Activated T-helper 1 cell treated with anti-CD3 and anti-CD28 coated beads, Interleukin-12 subunit alpha, Interleukin-12 subunit beta, Interleukin-2, Interleukin-4 antibody, amounts not matched to agents 30 ng/mL and 10 ng/mL and 1 ng/mL, durations not matched to agents 14 hours and 24 hours and 36 hours (primary cell): ENCODE data around the gene ITGB5. TPM values are rescaled to one million over a fixed set of nuclear protein-coding genes. Genes with fewer than 3 reads are reported as not detected.

Source experiments
- DNase-seq: peaks from one replicate; pipeline ENCODE4 v3.0.0; 2021; ENCODE audit warnings: low spot score
- H3K27ac Mint-ChIP-seq: one replicate; pipeline ENCODE4 v1.8.0; 2021; ENCODE audit warnings: mild to moderate bottlenecking, mixed read lengths
- H3K27me3 Mint-ChIP-seq: one replicate; pipeline ENCODE4 v1.8.0; 2022; ENCODE audit warnings: mild to moderate bottlenecking, moderate library complexity, mixed read lengths; ENCODE audit not compliant: insufficient read depth
- H3K36me3 Mint-ChIP-seq: one replicate; pipeline ENCODE4 v1.8.0; 2021; ENCODE audit warnings: low read depth, mixed read lengths
- H3K4me1 Mint-ChIP-seq: one replicate; pipeline ENCODE4 v1.8.0; 2021; ENCODE audit warnings: low read depth, mixed read lengths
- H3K4me3 Mint-ChIP-seq: one replicate; pipeline ENCODE4 v1.8.0; 2021; ENCODE audit warnings: mild to moderate bottlenecking, moderate library complexity, mixed read lengths
- H3K9me3 Mint-ChIP-seq: one replicate; pipeline ENCODE4 v1.8.0; 2021; ENCODE audit warnings: mixed read lengths
- intact Hi-C: fragments of 100-400 bp; cut with micrococcal nuclease; formaldehyde crosslinking; loops from one replicate; pipeline ENCODE4 v1.15.1; 2024
- total RNA-seq: library from RNA; stranded (reverse); gene quantifications from 2 replicates; pipeline ENCODE4 v1.2.3, GENCODE V29; 2022

Gene ITGB5
- total RNA-seq, 1 donor from 2014 or later: 2.2 TPM

GRCh38 chr3:124767691-124768090 lies 119.5 kb downstream of the ITGB5 start:
- H3K4me3 Mint-ChIP-seq: no peak overlapping the region
- no peak overlapping the region for H3K27ac Mint-ChIP-seq
- H3K27me3 Mint-ChIP-seq: peaks cover 22% of the 10 kb centered on the region
- DNase-seq: no peak
- H3K36me3 Mint-ChIP-seq: no peaks in the 10 kb centered on the region
- no peaks in the 10 kb centered on the region for H3K9me3 Mint-ChIP-seq
- intact Hi-C loops: loop anchor here (10.0 kb wide), 1 partner anchor 437 kb away; no protein-coding TSS in a partner anchor
- H3K4me1 Mint-ChIP-seq: no peaks in the 10 kb centered on the region

DNA sequence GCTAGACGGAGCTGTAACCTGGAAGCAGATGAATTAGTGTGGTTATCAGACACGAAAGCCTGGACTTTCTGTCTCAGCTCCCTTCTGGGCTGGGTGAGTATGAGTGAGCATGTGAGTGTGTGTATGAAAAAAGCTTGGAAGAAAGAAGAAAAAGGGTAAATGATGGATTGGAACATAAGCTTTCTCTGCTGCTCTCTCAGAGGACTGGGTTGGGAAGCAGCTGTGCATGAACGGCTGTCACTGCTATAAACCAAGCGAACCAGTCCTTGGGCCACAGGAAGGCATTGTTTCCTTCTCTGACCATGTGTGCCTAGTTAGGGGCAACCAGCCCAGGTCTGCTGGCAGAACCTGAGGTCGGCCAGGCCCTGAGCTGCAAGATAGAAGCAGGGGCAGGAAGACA lies 119.9 kb downstream of the ITGB5 start:
- H3K4me3 Mint-ChIP-seq: no peak overlapping the region
- H3K27me3 Mint-ChIP-seq: peaks cover 18% of the 10 kb centered on the region
- intact Hi-C loops: loop anchor here (10.0 kb wide), 1 partner anchor 438 kb away; no protein-coding TSS in a partner anchor
- no peaks in the 10 kb centered on the region for H3K36me3 Mint-ChIP-seq
- H3K27ac Mint-ChIP-seq: no peak overlapping the region
- no peak for DNase-seq
- no peaks in the 10 kb centered on the region for H3K4me1 Mint-ChIP-seq
- H3K9me3 Mint-ChIP-seq: no peaks in the 10 kb centered on the region

DNA sequence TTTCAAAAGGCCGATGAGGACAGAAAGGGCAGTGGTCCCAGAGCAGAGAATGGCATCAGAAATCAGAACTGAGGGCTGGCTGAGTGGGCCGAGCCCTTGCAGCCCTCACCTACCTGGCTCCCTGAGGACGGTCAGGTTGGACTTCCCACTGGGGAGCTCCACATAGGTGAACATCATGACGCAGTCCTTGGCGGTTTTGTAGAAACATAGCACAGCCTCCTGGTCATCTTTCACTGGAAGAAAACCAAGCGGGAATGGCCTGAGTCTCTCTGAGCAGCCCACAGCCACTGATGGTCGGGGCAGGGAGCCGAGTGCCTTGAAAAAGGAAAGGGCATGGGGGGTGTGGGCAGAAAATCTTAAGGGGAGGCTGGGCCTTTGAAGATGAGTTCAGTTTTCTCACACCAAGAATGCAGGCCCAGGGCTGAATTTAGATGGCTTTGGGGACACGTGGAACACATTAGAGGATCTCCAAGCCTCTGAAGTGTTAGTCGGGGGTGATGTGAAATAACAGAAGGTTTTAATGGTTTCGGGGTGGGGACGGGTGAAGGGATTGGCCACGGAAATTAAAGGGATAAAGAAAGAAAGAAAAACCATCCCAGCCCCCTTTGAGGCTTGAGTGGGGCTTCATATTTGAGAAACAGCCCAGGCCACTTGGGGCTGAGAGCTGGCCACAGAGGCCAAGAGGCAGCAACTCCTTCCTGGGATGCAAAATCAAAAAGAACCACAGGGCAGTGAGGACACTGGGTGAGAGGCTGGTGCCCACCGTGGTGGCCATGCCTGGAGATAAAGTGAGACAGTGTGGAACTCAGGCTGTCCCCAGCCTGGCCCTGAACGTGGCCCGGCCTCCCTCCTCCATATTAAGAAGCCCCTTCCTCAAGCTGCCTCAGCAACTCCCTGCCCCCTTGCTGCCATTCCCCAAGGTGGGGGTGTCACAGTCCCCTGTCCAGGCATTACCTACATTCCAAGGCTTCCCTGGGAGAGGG lies 120.8 kb downstream of the ITGB5 start:
- H3K9me3 Mint-ChIP-seq: no peaks in the 10 kb centered on the region
- H3K4me3 Mint-ChIP-seq: no peak overlapping the region
- intact Hi-C loops: loop anchor here (10.0 kb wide), 1 partner anchor 438 kb away; no protein-coding TSS in a partner anchor
- no peak for DNase-seq
- H3K27me3 Mint-ChIP-seq: peaks cover 15% of the 10 kb centered on the region
- H3K27ac Mint-ChIP-seq: no peak overlapping the region
- H3K4me1 Mint-ChIP-seq: peaks cover 7% of the 10 kb centered on the region
- no peaks in the 10 kb centered on the region for H3K36me3 Mint-ChIP-seq

- Mint-ChIP-seq H3K4me3 (no peak overlapping the region), H3K4me1 (peaks cover 11% of the 10 kb centered on the region), H3K27me3 (peaks cover 12% of the 10 kb centered on the region), H3K36me3 (no peaks in the 10 kb centered on the region), H3K9me3 (no peaks in the 10 kb centered on the region), H3K27ac (no peak overlapping the region)
- DNase-seq: no peak
- intact Hi-C loops: loop anchor here (10.0 kb wide), 1 partner anchor 439 kb away; no protein-coding TSS in a partner anchor
Measured at GRCh38 chr3:124765197-124765840, 121.8 kb downstream of the ITGB5 start.

GRCh38 chr3:124764746-124765145 lies 122.4 kb downstream of the ITGB5 start:
- Mint-ChIP-seq H3K27me3 (peaks cover 10% of the 10 kb centered on the region), H3K27ac (no peak overlapping the region), H3K4me1 (peaks cover 11% of the 10 kb centered on the region), H3K36me3 (no peaks in the 10 kb centered on the region), H3K4me3 (no peak overlapping the region), H3K9me3 (no peaks in the 10 kb centered on the region)
- intact Hi-C loops: loop anchor here (5.0 to 10.0 kb wide), 2 partner anchors 440 to 833 kb away; partner anchors contain the start of gene OSBPL11
- DNase-seq: no peak

GRCh38 chr3:124763644-124764358 lies 123.4 kb downstream of the ITGB5 start:
- intact Hi-C loops: loop anchor here (5.0 to 10.0 kb wide), 2 partner anchors 441 to 834 kb away; partner anchors contain the start of gene OSBPL11
- H3K36me3 Mint-ChIP-seq: no peaks in the 10 kb centered on the region
- H3K4me1 Mint-ChIP-seq: peaks cover 15% of the 10 kb centered on the region
- no peak overlapping the region for H3K4me3 Mint-ChIP-seq
- H3K27ac Mint-ChIP-seq: no peak overlapping the region
- DNase-seq: no peak
- H3K9me3 Mint-ChIP-seq: no peaks in the 10 kb centered on the region
- H3K27me3 Mint-ChIP-seq: peaks cover 9% of the 10 kb centered on the region

- no peak overlapping the region for H3K4me3 Mint-ChIP-seq
- no peaks in the 10 kb centered on the region for H3K36me3 Mint-ChIP-seq
- no peaks in the 10 kb centered on the region for H3K9me3 Mint-ChIP-seq
- intact Hi-C loops: loop anchor here (5.0 to 10.0 kb wide), 2 partner anchors 442 to 834 kb away; partner anchors contain the start of gene OSBPL11
- peaks cover 8% of the 10 kb centered on the region for H3K27me3 Mint-ChIP-seq
- DNase-seq: no peak
- peaks cover 21% of the 10 kb centered on the region for H3K4me1 Mint-ChIP-seq
- no peak overlapping the region for H3K27ac Mint-ChIP-seq
Measured at GRCh38 chr3:124763206-124763605, 124.0 kb downstream of the ITGB5 start.

DNA sequence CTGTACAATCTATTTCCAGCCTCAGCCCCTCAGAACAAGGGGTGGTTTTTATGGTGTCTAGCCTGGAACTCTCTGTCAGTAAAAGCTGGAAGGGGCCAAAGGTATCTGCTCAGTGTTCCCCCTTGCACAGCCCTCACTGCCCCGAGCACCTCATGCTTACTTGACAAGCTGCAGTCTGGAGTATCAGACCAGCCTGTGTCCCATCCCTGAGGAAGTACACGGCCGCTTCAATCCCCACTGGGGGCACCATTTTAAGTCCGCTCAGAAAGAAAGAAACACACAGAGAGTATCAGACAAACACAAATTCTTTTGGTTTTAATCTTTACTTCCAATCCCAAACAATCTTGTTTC lies 124.5 kb downstream of the ITGB5 start:
- Mint-ChIP-seq H3K27ac (no peak overlapping the region), H3K9me3 (no peaks in the 10 kb centered on the region), H3K4me3 (no peak overlapping the region), H3K36me3 (no peaks in the 10 kb centered on the region), H3K4me1 (peaks cover 22% of the 10 kb centered on the region), H3K27me3 (peaks cover 7% of the 10 kb centered on the region)
- DNase-seq: no peak
- intact Hi-C loops: loop anchor here (5.0 to 10.0 kb wide), 2 partner anchors 442 to 835 kb away; partner anchors contain the start of gene OSBPL11

DNA sequence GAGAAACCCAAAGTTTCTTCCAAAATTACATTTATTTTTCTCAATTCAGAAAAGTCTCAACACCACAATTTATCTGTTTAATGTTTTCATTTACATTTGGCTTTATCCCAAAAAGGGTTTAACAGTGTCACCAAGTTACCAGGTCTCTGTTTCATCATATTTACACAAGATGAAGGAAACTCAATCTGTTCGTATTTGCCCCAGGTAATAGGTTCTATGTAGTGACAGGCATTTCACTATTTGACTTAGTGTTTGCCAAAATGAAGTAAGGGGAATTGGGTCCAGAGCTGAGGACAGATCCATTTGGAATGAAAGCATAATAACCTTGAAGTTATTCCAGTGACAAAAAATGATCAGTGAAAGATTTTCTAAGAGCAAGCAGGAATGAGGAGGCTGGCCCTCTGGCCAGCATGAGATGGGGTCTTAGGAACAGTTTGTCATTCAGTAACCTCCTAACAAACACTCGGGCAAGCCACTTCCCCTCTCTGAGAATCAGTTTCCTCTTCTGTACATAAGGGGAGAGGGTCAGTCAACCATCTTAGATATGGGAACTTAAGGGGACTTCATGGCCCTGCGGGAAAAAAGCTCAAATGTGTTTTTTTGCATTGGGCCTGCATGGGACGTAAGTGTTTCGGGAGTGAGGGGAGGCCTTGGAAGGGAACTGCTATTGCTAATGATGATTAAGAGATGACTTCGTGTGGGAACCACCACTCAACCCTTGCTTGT lies 125.1 kb downstream of the ITGB5 start:
- H3K4me3 Mint-ChIP-seq: no peak overlapping the region
- no peaks in the 10 kb centered on the region for H3K36me3 Mint-ChIP-seq
- no peak overlapping the region for H3K27ac Mint-ChIP-seq
- intact Hi-C loops: loop anchor here (1.0 to 10.0 kb wide), 5 partner anchors 139 to 835 kb away; partner anchors contain the start of gene OSBPL11
- H3K4me1 Mint-ChIP-seq: peaks cover 22% of the 10 kb centered on the region
- DNase-seq: no peak
- peaks cover 6% of the 10 kb centered on the region for H3K27me3 Mint-ChIP-seq
- no peaks in the 10 kb centered on the region for H3K9me3 Mint-ChIP-seq

DNA sequence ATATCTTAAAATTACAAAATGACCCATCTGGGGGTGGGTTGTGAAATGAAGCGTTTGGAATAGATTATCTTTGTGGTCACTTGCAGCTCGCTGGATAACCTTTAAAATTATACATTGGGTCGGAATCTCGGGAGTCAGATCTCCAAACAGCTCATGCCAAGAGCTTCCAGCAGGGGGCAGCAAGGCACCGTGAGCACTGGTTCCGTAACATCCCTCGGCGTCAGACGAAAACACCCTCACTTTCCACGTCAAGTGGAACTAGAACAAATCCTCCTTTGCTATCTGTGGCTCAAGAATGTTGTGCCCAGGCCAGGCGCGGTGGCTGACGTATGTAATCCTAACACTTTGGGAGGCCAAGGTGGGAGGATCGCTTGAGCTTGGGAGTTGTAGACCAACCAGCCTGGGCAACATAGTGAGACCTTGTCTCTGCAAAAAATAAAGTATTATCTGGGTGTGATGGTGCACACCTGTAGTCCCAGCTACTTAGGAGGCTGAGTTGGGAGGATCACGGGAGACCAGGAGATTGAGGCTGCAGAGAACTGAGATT lies 125.8 kb downstream of the ITGB5 start:
- H3K27me3 Mint-ChIP-seq: peaks cover 4% of the 10 kb centered on the region
- H3K36me3 Mint-ChIP-seq: no peaks in the 10 kb centered on the region
- H3K9me3 Mint-ChIP-seq: no peaks in the 10 kb centered on the region
- intact Hi-C loops: loop anchor here (1.0 to 10.0 kb wide), 5 partner anchors 140 to 836 kb away; partner anchors contain the start of gene OSBPL11
- peak; percentile 55 for DNase-seq
- peak overlapping the region; percentile 25 for H3K27ac Mint-ChIP-seq
- peaks cover 22% of the 10 kb centered on the region for H3K4me1 Mint-ChIP-seq
- no peak overlapping the region for H3K4me3 Mint-ChIP-seq

DNA sequence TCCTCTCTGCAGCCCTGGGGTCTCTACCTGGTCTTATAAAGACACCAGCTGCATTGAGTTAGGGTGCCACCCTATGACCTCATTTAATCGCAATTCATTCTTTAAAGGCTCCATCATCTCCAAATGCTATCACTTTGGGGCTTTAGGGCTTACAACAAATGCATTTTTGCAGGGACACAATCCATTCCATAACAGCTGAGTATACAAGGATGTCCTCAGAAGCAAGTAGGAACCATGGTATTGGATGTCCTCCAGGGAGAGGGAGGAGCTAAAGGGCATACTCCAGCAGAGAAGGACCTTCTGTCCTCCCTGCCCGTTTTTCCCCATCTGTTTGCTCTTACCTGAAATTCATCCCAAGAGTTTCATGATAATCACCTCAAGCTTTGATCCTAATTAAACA lies 126.6 kb downstream of the ITGB5 start:
- intact Hi-C loops: loop anchor here (2.0 to 10.0 kb wide), 3 partner anchors 444 to 837 kb away; partner anchors contain the start of gene OSBPL11
- DNase-seq: no peak
- no peak overlapping the region for H3K4me3 Mint-ChIP-seq
- H3K27me3 Mint-ChIP-seq: peaks cover 4% of the 10 kb centered on the region
- H3K36me3 Mint-ChIP-seq: no peaks in the 10 kb centered on the region
- peaks cover 22% of the 10 kb centered on the region for H3K4me1 Mint-ChIP-seq
- no peaks in the 10 kb centered on the region for H3K9me3 Mint-ChIP-seq
- H3K27ac Mint-ChIP-seq: no peak overlapping the region
